SK-N-SH treated with all-trans-retinoic acid at 6 μM for 48 hours (cell line): ENCODE results near the gene ABCB11.

ENCODE experiments used
- ATAC-seq: fragments of 200-7000 bp; cut with Tn5 transposase; 3 replicates; pipeline ENCODE4 v1.9.1; 2020; ENCODE audit warnings: mild to moderate bottlenecking, moderate library complexity
- BACH2 ChIP-seq: fragments of 250-450 bp; sonication (Bioruptor Pico); IDR thresholded peaks from 2 replicates; pipeline ENCODE4 v1.9.0; 2021; ENCODE audit warnings: mild to moderate bottlenecking, borderline replicate concordance
- CSRNP3 ChIP-seq: fragments of 250-450 bp; sonication (Bioruptor Pico); IDR thresholded peaks from 2 replicates; pipeline ENCODE4 v1.5.1; 2021; ENCODE audit warnings: mild to moderate bottlenecking, moderate library complexity
- ESRRG ChIP-seq: fragments of 250-450 bp; sonication (Bioruptor Pico); IDR thresholded peaks from 2 replicates; pipeline ENCODE4 v1.6.1; 2021; ENCODE audit warnings: mild to moderate bottlenecking
- GLIS3 ChIP-seq: fragments of 250-450 bp; sonication (Bioruptor Pico); IDR thresholded peaks from 2 replicates; pipeline ENCODE4 v1.5.0; 2020; ENCODE audit warnings: mild to moderate bottlenecking, moderate library complexity
- ISL1 ChIP-seq: fragments of 250-450 bp; sonication (Bioruptor Pico); IDR thresholded peaks from 2 replicates; pipeline ENCODE4 v2.1.2; 2022; ENCODE audit warnings: mild to moderate bottlenecking, moderate library complexity
- OSR1 ChIP-seq: fragments of 250-450 bp; sonication (Bioruptor Pico); IDR thresholded peaks from 2 replicates; pipeline ENCODE4 v1.8.0; 2022; ENCODE audit warnings: moderate library complexity, mild to moderate bottlenecking, inconsistent platforms
- PATZ1 ChIP-seq: fragments of 250-450 bp; sonication (Bioruptor Pico); IDR thresholded peaks from 2 replicates; pipeline ENCODE4 v1.8.0; 2020; ENCODE audit warnings: mild to moderate bottlenecking, moderate library complexity, borderline replicate concordance
- POU6F1 ChIP-seq: fragments of 250-450 bp; sonication (Bioruptor Pico); IDR thresholded peaks from 2 replicates; pipeline ENCODE4 v1.8.0; 2021; ENCODE audit warnings: low read depth, mild to moderate bottlenecking, moderate library complexity, borderline replicate concordance
- PPARA ChIP-seq: fragments of 250-450 bp; sonication (Bioruptor Pico); IDR thresholded peaks from 2 replicates; pipeline ENCODE4 v1.5.0; 2020; ENCODE audit warnings: mild to moderate bottlenecking, borderline replicate concordance
- RARB ChIP-seq: fragments of 250-450 bp; sonication (Bioruptor Pico); IDR thresholded peaks from 2 replicates; pipeline ENCODE4 v1.8.0; 2021; ENCODE audit warnings: mild to moderate bottlenecking, moderate library complexity
- TCF4 ChIP-seq: fragments of 250-450 bp; sonication (Bioruptor Pico); IDR thresholded peaks from 2 replicates; pipeline ENCODE4 v1.8.0; 2021; ENCODE audit warnings: mild to moderate bottlenecking, moderate library complexity, borderline replicate concordance
- TOX ChIP-seq: fragments of 250-450 bp; sonication (Bioruptor Pico); IDR thresholded peaks from 2 replicates; pipeline ENCODE4 v1.8.0; 2021; ENCODE audit warnings: mild to moderate bottlenecking, moderate library complexity, borderline replicate concordance
- TSHZ2 ChIP-seq: fragments of 250-450 bp; sonication (Bioruptor Pico); IDR thresholded peaks from 2 replicates; pipeline ENCODE4 v1.5.0; 2020; ENCODE audit warnings: mild to moderate bottlenecking, moderate library complexity
- ZFP30 ChIP-seq: fragments of 450-650 bp; formaldehyde crosslinking; IDR thresholded peaks from 2 replicates; pipeline ENCODE4 v1.5.0; 2022; ENCODE audit warnings: mild to moderate bottlenecking, moderate library complexity
- ZNF565 ChIP-seq: fragments of 450-650 bp; formaldehyde crosslinking; conservative IDR thresholded peaks from 2 replicates; pipeline ENCODE4 v1.5.0; 2020; ENCODE audit warnings: low read depth, mild to moderate bottlenecking, moderate library complexity
- ZNF70 ChIP-seq: fragments of 450-650 bp; formaldehyde crosslinking; IDR thresholded peaks from 2 replicates; pipeline ENCODE4 v1.5.0; 2020; ENCODE audit warnings: mild to moderate bottlenecking, moderate library complexity
- ZNF8 ChIP-seq: fragments of 450-650 bp; formaldehyde crosslinking; IDR thresholded peaks from 2 replicates; pipeline ENCODE4 v1.5.0; 2020; ENCODE audit warnings: mild to moderate bottlenecking, moderate library complexity

ABCB11 gene

DNA sequence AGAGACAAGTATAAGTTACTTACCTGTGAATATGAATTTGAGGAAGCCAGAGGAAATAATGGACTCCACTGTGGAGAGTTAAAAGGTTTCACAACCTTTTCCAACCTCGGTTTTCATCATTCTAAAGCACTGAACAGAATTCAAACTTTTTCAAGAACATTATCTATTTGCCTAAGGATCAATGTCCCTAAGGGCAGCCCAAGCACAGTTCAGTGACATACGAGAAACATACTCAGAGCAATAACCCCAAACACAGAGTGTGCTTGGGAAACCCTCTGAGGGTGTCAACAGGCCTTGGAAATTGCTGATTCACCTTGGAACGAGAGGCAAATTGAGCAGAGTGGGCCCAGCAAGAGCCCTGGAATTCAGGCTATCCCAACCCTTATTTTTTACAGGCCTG, at the start of gene ABCB11:
ABCB11 (minus strand) TSS at position 123 of the 400 bp plus-strand sequence. CDS start 13,199 bp downstream, outside the sequence.
- TF ChIP-seq ZFP30 (CRISPR knock-in tag) = no peak
- no peak for TF ChIP-seq BACH2
- TF ChIP-seq CSRNP3 (CRISPR knock-in tag) = no peak
- ATAC-seq = no peak

DNA sequence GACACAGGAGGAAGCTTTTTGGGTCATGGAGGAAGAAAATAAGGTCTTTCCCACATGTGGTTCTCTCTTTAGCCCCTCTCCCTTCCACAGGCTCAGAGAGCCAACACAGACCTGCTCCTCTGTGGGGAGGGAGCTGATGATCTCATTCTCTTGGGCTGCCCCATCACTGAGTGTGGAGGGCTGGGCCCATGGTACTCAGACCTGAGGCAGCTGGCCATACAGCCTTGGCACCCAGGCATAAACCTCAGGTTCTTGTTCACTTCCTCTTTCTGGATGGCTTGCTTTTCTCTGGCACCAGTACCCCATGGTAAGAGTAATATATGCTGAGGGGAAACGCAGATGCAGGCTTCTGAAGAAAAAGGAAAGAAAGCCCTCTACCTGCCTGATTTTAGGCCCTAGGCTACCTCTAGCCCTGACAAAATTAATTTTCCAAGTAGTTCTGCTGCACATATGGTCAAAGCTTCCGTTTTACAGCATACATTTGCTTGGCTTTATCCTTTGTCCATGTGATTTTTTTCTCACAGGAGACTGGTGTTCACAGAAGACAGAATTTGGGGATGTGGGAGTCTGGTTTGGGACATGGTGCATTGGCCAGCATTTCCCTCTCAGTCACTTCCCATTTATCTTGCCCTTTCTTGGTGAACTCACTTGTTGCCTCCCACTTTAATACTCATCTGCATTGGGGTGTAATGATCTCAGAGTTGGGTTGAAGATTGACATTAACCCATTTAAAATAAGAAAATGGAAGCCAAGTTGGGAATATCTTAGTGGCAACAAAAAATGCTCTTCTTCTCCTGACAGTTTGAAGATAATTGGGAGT, 49.3 kb upstream of the ABCB11 start:
- TF ChIP-seq PPARA (CRISPR knock-in tag) (no peak), POU6F1 (CRISPR knock-in tag) (no peak), TSHZ2 (CRISPR knock-in tag) (no peak), GLIS3 (no peak), ZFP30 (CRISPR knock-in tag) (no peak)
- ATAC-seq = no peak

- TF ChIP-seq ZNF70 (CRISPR knock-in tag) = no peak
- no peak for TF ChIP-seq ESRRG (CRISPR knock-in tag)
- no peak for TF ChIP-seq OSR1 (CRISPR knock-in tag)
- TF ChIP-seq RARB (CRISPR knock-in tag) = no peak
- no peak for TF ChIP-seq PATZ1 (CRISPR knock-in tag)
- TF ChIP-seq POU6F1 (CRISPR knock-in tag) = no peak
- no peak for ATAC-seq
These were observed 46.6 kb upstream of the ABCB11 start for GRCh38 chr2:169077674-169078240.

- TF ChIP-seq GLIS3 (no peak), TOX (CRISPR knock-in tag) (no peak), ESRRG (CRISPR knock-in tag) (no peak), ZNF8 (CRISPR knock-in tag) (no peak), POU6F1 (CRISPR knock-in tag) (no peak), ZNF565 (no peak), ISL1 (CRISPR knock-in tag) (no peak), TSHZ2 (CRISPR knock-in tag) (no peak), ZNF70 (CRISPR knock-in tag) (no peak), TCF4 (no peak)
- no peak for ATAC-seq
These were observed 43.0 kb upstream of the ABCB11 start for GRCh38 chr2:169073963-169074751.
